NCI-H128 (cell line): ENCODE results near the gene POLD3.

ENCODE experiments used
- DNase-seq: peaks from one replicate; lab custom pipeline; 2025; ENCODE audit not compliant: unreplicated experiment; lab: John Stamatoyannopoulos, UW

The POLD3 gene

GRCh38 chr11:74672332-74672955 lies 80.1 kb downstream of the POLD3 start:
- no peak for DNase-seq

GRCh38 chr11:74672956-74673692 lies 80.7 kb downstream of the POLD3 start:
- DNase-seq, result no peak

GRCh38 chr11:74673693-74674360 lies 81.4 kb downstream of the POLD3 start:
- no peak for DNase-seq

- DNase-seq, result no peak
These were observed 83.4 kb downstream of the POLD3 start for GRCh38 chr11:74675761-74676160.

- no peak for DNase-seq
These were observed 84.2 kb downstream of the POLD3 start for GRCh38 chr11:74676596-74676995.

- DNase-seq, result no peak
These were observed 84.7 kb downstream of the POLD3 start for GRCh38 chr11:74677131-74677530.

- no peak for DNase-seq
These were observed 85.7 kb downstream of the POLD3 start for GRCh38 chr11:74678041-74678440.

- no peak for DNase-seq
These were observed 86.5 kb downstream of the POLD3 start for GRCh38 chr11:74678591-74679512.

GRCh38 chr11:74679513-74679865 lies 87.1 kb downstream of the POLD3 start:
- no peak for DNase-seq

GRCh38 chr11:74680035-74680671 lies 87.8 kb downstream of the POLD3 start:
- DNase-seq, result no peak

GRCh38 chr11:74680703-74681531 lies 88.5 kb downstream of the POLD3 start:
- DNase-seq, result no peak

GRCh38 chr11:74681686-74682651 lies 89.6 kb downstream of the POLD3 start:
- DNase-seq, result no peak

GRCh38 chr11:74682731-74683278 lies 90.4 kb downstream of the POLD3 start:
- DNase-seq, result no peak

- DNase-seq, result no peak
These were observed 91.0 kb downstream of the POLD3 start for GRCh38 chr11:74683279-74683871.

- DNase-seq, result no peak
These were observed 91.6 kb downstream of the POLD3 start for GRCh38 chr11:74683941-74684481.

GRCh38 chr11:74684661-74685060 lies 92.3 kb downstream of the POLD3 start:
- DNase-seq, result no peak

- no peak for DNase-seq
These were observed 93.0 kb downstream of the POLD3 start for GRCh38 chr11:74685338-74685737.

- DNase-seq, result no peak
These were observed 93.5 kb downstream of the POLD3 start for GRCh38 chr11:74685905-74686304.
